Coronary artery (tissue), 2 donors: Measurements from ENCODE around the gene TRMO.
A peak's percentile ranks its signal among the peaks of the same experiment; 100 is the strongest.

Source experiments
- DNase-seq: peaks from one replicate; pipeline ENCODE4 v3.0.0-alpha.2; 2017; ENCODE audit warnings: low spot score
- H3K27ac ChIP-seq, 2 donors: fragments of 200-600 bp; sonication (generic); one replicate each; pipeline ENCODE4 v1.5.1; 2016 to 2019
- H3K4me3 ChIP-seq: fragments of 200-600 bp; sonication (generic); 2 replicates; pipeline ENCODE4 v1.5.1; 2016; ENCODE audit warnings: mild to moderate bottlenecking, moderate library complexity
- TF ChIP-seq, protein P1 (sequence below): fragments of 200-600 bp; sonication (generic); IDR thresholded peaks from one replicate; pipeline ENCODE4 v1.5.1; 2019; ENCODE audit warnings: antibody characterized with exemption

The TRMO gene

DNA sequence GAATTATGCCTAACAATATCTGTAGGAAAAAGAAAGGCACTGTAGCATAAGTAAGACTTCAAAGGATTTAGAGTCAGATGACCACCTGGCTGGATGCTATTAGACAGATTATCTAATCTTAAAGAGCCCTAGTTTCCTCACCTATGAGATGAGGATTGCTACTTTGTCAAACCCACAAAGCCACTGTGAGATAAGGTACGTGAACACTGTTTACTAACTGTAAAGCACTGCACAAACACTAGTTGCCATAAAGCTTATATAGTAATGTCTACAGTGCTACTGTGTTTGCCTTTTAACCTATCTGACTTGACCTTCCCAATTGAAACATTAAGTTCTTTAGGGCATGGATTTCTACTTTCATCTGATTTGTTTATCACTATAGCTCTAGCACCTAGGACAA, 10.3 kb downstream of the TRMO start:
- H3K4me3 ChIP-seq = no peak overlapping the region
- no peak overlapping the region for H3K27ac ChIP-seq
- DNase-seq = no peak
- TF ChIP-seq, protein P1, sequence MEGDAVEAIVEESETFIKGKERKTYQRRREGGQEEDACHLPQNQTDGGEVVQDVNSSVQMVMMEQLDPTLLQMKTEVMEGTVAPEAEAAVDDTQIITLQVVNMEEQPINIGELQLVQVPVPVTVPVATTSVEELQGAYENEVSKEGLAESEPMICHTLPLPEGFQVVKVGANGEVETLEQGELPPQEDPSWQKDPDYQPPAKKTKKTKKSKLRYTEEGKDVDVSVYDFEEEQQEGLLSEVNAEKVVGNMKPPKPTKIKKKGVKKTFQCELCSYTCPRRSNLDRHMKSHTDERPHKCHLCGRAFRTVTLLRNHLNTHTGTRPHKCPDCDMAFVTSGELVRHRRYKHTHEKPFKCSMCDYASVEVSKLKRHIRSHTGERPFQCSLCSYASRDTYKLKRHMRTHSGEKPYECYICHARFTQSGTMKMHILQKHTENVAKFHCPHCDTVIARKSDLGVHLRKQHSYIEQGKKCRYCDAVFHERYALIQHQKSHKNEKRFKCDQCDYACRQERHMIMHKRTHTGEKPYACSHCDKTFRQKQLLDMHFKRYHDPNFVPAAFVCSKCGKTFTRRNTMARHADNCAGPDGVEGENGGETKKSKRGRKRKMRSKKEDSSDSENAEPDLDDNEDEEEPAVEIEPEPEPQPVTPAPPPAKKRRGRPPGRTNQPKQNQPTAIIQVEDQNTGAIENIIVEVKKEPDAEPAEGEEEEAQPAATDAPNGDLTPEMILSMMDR = no peak

DNA sequence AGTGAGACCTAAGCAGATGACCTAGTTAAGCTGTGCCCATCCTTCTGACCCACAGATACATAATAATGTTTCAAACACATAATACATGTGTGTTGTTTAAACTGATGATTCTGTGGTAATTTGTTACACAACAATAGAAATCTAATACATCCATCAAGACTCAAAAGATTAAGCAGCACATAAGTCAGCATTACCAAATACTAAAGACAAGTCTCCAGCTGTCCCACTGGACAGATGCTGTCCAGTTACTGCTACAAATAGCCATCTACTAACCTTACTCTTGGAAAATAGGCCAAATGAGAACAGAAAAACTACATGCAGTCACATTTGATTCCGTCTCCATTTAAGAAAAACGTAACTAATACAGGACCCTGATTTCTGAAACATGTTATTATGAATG, 10.8 kb downstream of the TRMO start:
- no peak for DNase-seq
- TF ChIP-seq, protein P1 = no peak
- no peak overlapping the region for H3K27ac ChIP-seq
- H3K4me3 ChIP-seq = no peak overlapping the region

DNA sequence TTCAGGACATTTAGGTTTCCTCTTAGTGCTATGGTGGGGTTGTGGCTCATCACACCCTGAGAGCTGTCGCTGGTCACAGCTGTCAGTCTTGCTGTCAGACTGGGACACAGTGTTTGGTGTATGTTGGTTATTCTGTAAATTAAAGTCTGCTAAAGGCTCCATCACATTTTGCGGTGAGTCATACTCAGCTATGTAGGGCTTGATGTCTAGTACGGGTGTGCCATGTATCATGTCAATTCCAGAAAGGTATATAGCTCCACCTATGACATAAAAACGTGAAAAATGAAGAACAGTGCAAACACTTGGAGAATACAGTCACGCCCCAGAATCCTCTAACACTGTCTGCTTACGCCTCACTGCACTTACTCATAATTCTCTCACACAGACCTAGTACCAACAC, 11.9 kb downstream of the TRMO start:
- Histone ChIP-seq H3K27ac (no peak overlapping the region), H3K4me3 (no peak overlapping the region)
- no peak for DNase-seq
- TF ChIP-seq, protein P1 = no peak

DNA sequence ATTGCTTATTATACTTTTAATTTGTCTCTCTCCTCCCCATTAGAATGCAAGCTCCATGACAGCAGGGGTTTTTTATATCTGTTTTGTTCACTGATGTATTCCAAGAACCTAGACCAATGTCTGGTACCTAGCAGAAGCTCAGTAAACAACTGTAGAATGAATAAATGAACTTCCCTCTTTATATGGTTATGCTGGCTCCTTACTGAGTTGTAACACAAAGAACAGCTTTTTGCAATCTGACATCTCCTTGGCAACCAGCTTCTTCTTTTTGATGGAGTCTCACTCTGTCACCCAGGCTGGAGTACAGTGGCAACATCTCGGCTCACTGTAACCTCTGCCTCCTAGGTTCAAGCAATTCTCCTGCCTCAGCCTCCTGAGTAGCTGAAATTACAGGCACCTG, 13.6 kb downstream of the TRMO start:
- TF ChIP-seq, protein P1 = no peak
- DNase-seq = no peak
- Histone ChIP-seq H3K4me3 (no peak overlapping the region), H3K27ac (no peak overlapping the region)

DNA sequence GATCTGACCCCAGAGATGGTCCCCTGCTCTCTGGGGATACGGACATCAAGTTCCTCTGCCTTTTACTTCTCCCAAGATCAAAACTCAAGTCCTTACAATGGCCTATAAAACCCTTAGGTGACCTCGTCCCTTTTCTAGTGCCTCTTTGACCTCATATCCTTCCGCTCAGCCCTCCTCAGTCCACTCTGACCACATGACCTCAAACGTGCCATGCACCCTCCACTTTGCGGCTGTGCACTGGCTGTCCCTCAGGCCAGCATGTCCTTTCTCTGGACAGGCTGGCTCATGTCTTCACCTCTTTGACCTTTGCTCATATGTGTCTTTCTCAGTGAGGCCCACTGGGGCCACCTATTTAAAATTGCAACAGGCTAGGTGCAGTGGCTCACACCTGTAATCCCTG, 14.7 kb downstream of the TRMO start:
- TF ChIP-seq, protein P1 = no peak
- Histone ChIP-seq H3K27ac (no peak overlapping the region), H3K4me3 (no peak overlapping the region)
- DNase-seq = no peak

DNA sequence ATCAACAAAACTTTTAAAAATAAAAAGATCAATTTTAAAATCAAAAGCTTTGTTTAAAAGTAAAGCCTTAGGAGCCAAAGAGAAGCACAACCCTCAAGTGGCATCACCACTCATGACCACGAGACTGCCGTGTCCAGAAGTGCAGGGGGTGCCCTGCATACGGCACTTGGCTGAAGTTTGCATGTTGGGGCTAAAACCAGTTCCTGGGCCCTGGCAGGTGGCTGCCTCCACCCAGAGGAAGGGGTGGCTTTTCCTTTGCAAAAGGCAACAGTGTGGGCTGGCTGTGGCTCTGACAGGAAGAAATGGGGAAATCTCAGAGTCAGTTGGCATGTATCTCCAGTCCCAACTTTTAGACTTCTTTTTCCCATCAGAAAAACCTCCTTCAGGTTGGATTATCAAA, 15.3 kb downstream of the TRMO start:
- Histone ChIP-seq H3K4me3 (no peak overlapping the region), H3K27ac (no peak overlapping the region)
- TF ChIP-seq, protein P1 = no peak
- DNase-seq = no peak

DNA sequence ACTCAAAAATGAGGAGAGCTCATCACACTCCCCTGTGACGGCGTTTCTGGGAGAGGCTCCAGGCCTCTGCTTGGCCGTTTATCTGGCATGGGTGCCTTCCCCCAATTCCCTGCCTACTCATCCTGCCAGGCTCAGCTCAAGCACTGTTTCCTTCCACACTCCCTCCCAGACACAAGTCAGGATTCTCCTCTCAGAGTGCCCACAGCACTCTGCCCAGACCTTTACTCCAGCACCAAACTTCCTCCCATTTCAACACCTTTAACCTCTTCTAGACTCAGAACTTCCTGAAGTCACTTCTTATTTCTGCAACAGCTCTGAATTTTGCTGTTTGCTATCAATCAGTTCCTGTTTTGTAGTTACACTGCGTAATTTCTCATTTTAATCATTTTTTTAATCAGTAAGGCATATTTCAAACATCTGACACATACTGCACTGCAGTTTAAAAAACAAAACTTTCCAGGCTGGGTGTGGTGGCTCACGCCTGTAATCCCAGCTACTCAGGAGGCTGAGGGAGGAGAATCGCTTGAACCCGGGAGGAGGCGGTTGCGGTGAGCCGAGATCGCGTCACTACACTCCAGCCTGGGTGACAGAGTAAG, 16.0 kb downstream of the TRMO start:
- Histone ChIP-seq H3K27ac (peak overlapping the region in 1 of 2 donors; percentile 38), H3K4me3 (no peak overlapping the region)
- TF ChIP-seq, protein P1 = no peak
- no peak for DNase-seq
